Neutrophil (primary cell): ENCODE measurements around the gene TAF8.

Source experiments
- H3K27ac ChIP-seq: fragments of 200-600 bp; sonication (generic); 2 replicates; pipeline ENCODE4 v1.5.1; 2016; ENCODE audit warnings: mild to moderate bottlenecking, moderate library complexity
- H3K27me3 ChIP-seq: fragments of 200-600 bp; sonication (generic); 2 replicates; pipeline ENCODE4 v1.6.0; 2016; ENCODE audit warnings: mild to moderate bottlenecking
- H3K36me3 ChIP-seq: fragments of 200-600 bp; sonication (generic); 2 replicates; pipeline ENCODE4 v1.5.1; 2017
- H3K4me1 ChIP-seq, 2 experiments: fragments of 200-600 bp in 1 of 2; sonication (generic) in 1 of 2; 1 replicate in 1 of 2; 2 replicates in 1 of 2; pipeline versions ENCODE4 v1.5.1 to v1.6.1; 2013 to 2016; ENCODE audit warnings: low read depth in 1 of 2, low read length in 1 of 2, mild to moderate bottlenecking in 1 of 2, moderate library complexity in 1 of 2; ENCODE audit not compliant: control insufficient read depth in 1 of 2, insufficient read depth in 1 of 2
- H3K4me3 ChIP-seq, 2 experiments: fragments of 200-600 bp in 1 of 2; sonication (generic) in 1 of 2; 1 replicate in 1 of 2; 2 replicates in 1 of 2; pipeline ENCODE4 v1.5.1; 2013 to 2016; ENCODE audit warnings: low read depth in 1 of 2, low read length in 1 of 2, mild to moderate bottlenecking in 1 of 2, moderate library complexity in 1 of 2
- H3K9me3 ChIP-seq: fragments of 200-600 bp; sonication (generic); 2 replicates; pipeline ENCODE4 v1.5.1; 2016
- CTCF ChIP-seq: fragments of 200-600 bp; sonication (generic); IDR thresholded peaks from 2 replicates; pipeline ENCODE4 v1.5.1; 2016; ENCODE audit warnings: antibody characterized with exemption

TAF8 gene

GRCh38 chr6:42120895-42121865 lies 70.9 kb downstream of the TAF8 start:
- Histone ChIP-seq H3K9me3 (no peaks in the 10 kb centered on the region), H3K4me1 (no peaks in the 10 kb centered on the region), H3K4me3 (no peak overlapping the region), H3K27ac (no peak overlapping the region), H3K27me3 (no peaks in the 10 kb centered on the region), H3K36me3 (no peaks in the 10 kb centered on the region)
- TF ChIP-seq CTCF, result no peak

- Histone ChIP-seq H3K36me3 (no peaks in the 10 kb centered on the region), H3K27me3 (no peaks in the 10 kb centered on the region), H3K4me1 (no peaks in the 10 kb centered on the region), H3K9me3 (no peaks in the 10 kb centered on the region), H3K27ac (no peak overlapping the region), H3K4me3 (no peak overlapping the region)
- no peak for TF ChIP-seq CTCF
Observed at GRCh38 chr6:42123379-42124103, 73.2 kb downstream of the TAF8 start.

- no peaks in the 10 kb centered on the region for H3K36me3 ChIP-seq
- no peaks in the 10 kb centered on the region for H3K4me1 ChIP-seq
- H3K27ac ChIP-seq, result no peak overlapping the region
- H3K27me3 ChIP-seq, result no peaks in the 10 kb centered on the region
- no peak for TF ChIP-seq CTCF
- no peaks in the 10 kb centered on the region for H3K9me3 ChIP-seq
- H3K4me3 ChIP-seq, result no peak overlapping the region
Observed at GRCh38 chr6:42124223-42124836, 74.0 kb downstream of the TAF8 start.

- no peaks in the 10 kb centered on the region for H3K27me3 ChIP-seq
- no peak for TF ChIP-seq CTCF
- H3K36me3 ChIP-seq, result no peaks in the 10 kb centered on the region
- no peaks in the 10 kb centered on the region for H3K4me1 ChIP-seq
- H3K27ac ChIP-seq, result no peak overlapping the region
- no peak overlapping the region for H3K4me3 ChIP-seq
- no peaks in the 10 kb centered on the region for H3K9me3 ChIP-seq
Observed at GRCh38 chr6:42125231-42125630, 74.9 kb downstream of the TAF8 start.

GRCh38 chr6:42125663-42126062 lies 75.3 kb downstream of the TAF8 start:
- Histone ChIP-seq H3K27ac (no peak overlapping the region), H3K27me3 (no peaks in the 10 kb centered on the region), H3K9me3 (no peaks in the 10 kb centered on the region), H3K4me3 (no peak overlapping the region), H3K4me1 (no peaks in the 10 kb centered on the region), H3K36me3 (no peaks in the 10 kb centered on the region)
- no peak for TF ChIP-seq CTCF
